Measurements from ENCODE around the gene CAPN15.

GRCh38 chr16:585351-585750 is 57.8 kb downstream of the CAPN15 start:
- TF ChIP-seq POLR2A (IDR thresholded peaks at IDR 0.05; ENCODE audit: extremely low read depth, insufficient read length) = peak; percentile 14
- no peak for TF ChIP-seq CTCF (IDR thresholded peaks at IDR 0.05; ENCODE audit: low read depth, low read length)
- TF ChIP-seq MYC (IDR thresholded peaks at IDR 0.05; ENCODE audit: low read depth, low read length) = no peak
- TF ChIP-seq MAX (IDR thresholded peaks at IDR 0.05; ENCODE audit: low read depth, low read length) = no peak
